Activated T-helper 17 cell treated with anti-CD3 and anti-CD28 coated beads, Interleukin-2, amount 50 U/mL, for 72 hours (primary cell): ENCODE results near the gene DDX31. TPM values are rescaled to one million over a fixed set of nuclear protein-coding genes. Genes with fewer than 3 reads are reported as not detected.
"Not testable (repeated sequence)": the region's sequence is repeated elsewhere in the genome, so short reads cannot be mapped to it uniquely, and the experiment has no call there.

Experiments used
- ATAC-seq: fragments of 150-1000 bp; cut with Tn5 transposase; replicated peaks from 2 replicates; pipeline ENCODE4 v1.10.0; 2021; ENCODE audit warnings: mild to moderate bottlenecking, moderate library complexity
- H3K27ac Mint-ChIP-seq: one replicate; pipeline ENCODE4 v1.8.0; 2022; ENCODE audit warnings: mixed read lengths
- H3K27me3 Mint-ChIP-seq: one replicate; pipeline ENCODE4 v1.8.0; 2022; ENCODE audit warnings: mixed read lengths
- H3K36me3 Mint-ChIP-seq: one replicate; pipeline ENCODE4 v1.8.0; 2022; ENCODE audit warnings: low read depth, mild to moderate bottlenecking, mixed read lengths
- H3K4me1 Mint-ChIP-seq: one replicate; pipeline ENCODE4 v1.8.0; 2022; ENCODE audit warnings: mixed read lengths
- H3K4me3 Mint-ChIP-seq: one replicate; pipeline ENCODE4 v1.8.0; 2022; ENCODE audit warnings: mild to moderate bottlenecking, mixed read lengths
- H3K9me3 Mint-ChIP-seq: one replicate; pipeline ENCODE4 v1.8.0; 2022; ENCODE audit warnings: mixed read lengths
- total RNA-seq, 2 donors: library from RNA; stranded (reverse); gene quantifications; one replicate each; pipeline ENCODE4 v1.2.3, GENCODE V29; 2022

The DDX31 gene
- total RNA-seq: 10 to 100 TPM; 12.7 to 23.0 TPM

DNA sequence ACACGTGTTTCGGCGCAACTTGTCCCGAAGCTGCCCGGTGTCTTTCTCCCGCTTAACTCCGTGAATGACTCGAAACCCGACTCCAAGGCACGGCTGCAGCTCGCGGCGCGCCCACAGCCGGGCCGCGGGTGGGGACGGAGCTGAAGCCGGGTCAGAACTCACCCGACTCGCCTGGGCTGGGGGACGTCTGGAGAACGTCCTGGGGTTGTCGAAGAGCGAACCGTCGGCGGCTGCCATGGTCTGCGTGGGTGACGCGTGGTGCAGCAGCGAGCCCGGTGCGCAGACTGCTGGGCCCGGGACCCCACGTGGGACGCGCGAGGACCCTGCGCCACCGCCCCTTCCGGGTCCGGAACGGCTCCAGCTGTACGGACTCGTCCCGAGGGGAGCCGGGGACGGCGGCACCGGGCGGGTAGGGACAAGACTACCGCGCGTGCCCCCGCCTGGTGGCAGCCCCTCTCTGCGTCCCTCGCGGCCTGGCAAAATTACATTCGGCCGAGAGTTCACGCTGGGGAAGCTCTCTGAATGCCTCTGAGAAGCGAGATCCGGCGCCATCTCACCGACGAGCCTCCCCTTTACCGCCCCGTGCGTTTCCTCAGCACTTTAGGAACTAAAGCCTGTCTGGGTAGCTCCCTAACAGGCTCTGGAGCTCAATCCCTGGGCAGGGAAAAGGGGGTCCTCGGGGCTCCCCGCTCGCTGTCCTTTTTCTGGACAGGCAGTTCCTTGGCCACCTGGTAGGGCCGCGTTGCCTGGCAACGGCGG, at the start of gene DDX31:
DDX31 (minus strand) TSS at position 286 of the 759 bp plus-strand sequence; CDS start at position 237, 49 bp downstream.
- Mint-ChIP-seq H3K4me1 (peaks cover 32% of the 10 kb centered on the region), H3K4me3 (peak within 1 kb of the TSS; percentile 72), H3K36me3 (peaks cover 43% of the 10 kb centered on the region), H3K27ac (peak within 1 kb of the TSS; percentile 76), H3K27me3 (no peaks in the 10 kb centered on the region), H3K9me3 (no peaks in the 10 kb centered on the region)
- ATAC-seq: peak; percentile 89

DNA sequence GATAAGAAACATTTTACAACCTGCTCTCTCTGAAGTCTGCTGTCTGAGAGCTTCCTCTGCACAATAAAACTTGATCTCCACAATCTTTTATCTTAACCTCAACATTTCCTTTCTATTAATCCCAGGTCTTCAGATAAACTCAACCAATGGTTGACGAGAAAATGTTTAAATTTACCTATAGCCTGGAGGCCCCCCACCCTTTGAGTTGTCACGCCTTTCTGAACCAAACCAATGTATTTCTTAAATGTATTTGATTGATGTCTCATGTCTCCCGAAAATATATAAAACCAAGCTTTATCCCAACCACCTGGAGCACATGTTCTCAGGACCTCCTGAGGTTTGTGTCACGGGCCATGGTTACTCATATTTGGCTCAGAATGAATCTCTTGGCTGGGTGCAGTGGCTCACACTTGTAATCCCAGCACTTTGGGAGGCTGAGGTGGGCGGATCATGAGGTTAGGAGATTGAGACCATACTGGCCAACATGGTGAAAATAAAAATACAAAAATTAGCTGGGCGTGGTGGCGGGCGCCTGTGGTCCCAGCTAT, 48.7 kb upstream of the DDX31 start:
- H3K4me3 Mint-ChIP-seq, H3K9me3 Mint-ChIP-seq, H3K4me1 Mint-ChIP-seq, H3K27ac Mint-ChIP-seq, ATAC-seq, H3K36me3 Mint-ChIP-seq: not testable (repeated sequence)
- H3K27me3 Mint-ChIP-seq: peaks cover 24% of the 10 kb centered on the region

DNA sequence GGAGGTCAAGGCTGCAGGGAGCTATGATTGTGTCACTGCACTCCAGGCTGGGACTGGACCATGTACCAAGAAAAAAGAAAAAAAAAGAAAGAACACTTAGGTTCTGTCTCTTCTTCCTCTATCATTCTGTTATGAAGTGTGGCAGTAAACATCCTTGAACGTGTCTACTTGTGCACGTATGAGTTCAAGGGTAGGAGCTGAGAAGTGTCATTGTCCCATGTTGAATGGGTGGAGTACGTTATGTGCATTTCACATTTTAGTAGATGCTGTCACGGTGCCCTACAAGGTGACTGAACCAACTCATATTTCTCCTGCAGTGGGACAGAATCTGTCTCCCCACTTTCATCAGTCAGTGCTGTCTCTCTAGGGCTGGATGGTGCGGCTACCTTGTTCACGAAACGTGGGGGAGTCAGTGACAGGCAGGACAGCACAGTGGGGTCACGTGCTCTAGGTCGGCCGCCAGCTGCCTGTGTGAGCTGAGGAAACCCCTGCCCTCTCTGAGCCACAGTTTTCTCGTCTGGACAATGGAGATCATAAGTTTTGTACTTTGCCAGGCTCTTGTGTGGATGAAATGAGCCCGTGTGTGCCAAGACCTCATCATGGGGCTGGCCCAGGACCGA, 47.7 kb upstream of the DDX31 start:
- no peaks in the 10 kb centered on the region for H3K9me3 Mint-ChIP-seq
- H3K36me3 Mint-ChIP-seq: no peaks in the 10 kb centered on the region
- H3K27me3 Mint-ChIP-seq: peaks cover 22% of the 10 kb centered on the region
- no peak for ATAC-seq
- no peaks in the 10 kb centered on the region for H3K4me1 Mint-ChIP-seq
- no peak overlapping the region for H3K27ac Mint-ChIP-seq
- H3K4me3 Mint-ChIP-seq: no peak overlapping the region

DNA sequence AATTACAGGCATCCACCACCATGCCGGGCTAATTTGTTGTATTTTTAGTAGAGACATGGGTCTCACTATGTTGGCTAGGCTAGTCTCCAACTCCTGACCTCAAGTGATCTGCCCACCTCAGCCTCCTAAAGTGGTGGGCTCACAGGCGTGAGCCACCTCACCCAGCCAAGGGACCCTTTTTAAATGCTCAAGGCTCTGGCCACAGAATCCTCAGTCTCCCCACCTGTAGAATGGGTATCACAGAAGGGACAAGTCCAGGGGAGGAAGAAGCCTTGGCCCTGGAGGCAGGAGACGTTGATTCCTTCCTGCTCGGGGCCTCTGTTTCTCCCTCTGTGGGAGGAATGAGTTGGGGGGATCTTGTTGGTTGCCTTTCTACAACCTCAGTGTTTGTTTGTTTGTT, 46.2 kb upstream of the DDX31 start:
- Mint-ChIP-seq H3K27me3 (peaks cover 22% of the 10 kb centered on the region), H3K9me3 (no peaks in the 10 kb centered on the region), H3K27ac (no peak overlapping the region), H3K36me3 (no peaks in the 10 kb centered on the region), H3K4me1 (no peaks in the 10 kb centered on the region), H3K4me3 (no peak overlapping the region)
- no peak for ATAC-seq

DNA sequence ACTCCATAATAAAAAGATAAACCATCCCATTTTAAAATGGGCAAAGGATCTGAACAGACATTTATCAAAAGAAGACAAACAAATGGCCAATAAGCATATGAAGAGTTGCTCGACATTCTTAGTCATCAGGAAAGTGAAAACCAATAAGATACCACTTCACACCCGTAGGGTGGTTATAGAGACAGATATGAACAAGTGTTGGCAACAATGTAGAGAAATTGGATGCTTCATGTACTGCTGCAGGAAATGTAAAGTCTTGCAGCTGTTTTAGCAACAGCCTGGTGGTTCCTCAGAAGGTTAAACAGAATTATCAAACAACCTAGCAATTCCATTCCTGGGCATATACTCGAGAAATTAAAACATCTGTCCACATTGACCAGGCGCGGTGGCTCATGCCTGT, 43.0 kb upstream of the DDX31 start:
- Mint-ChIP-seq H3K4me3 (no peak overlapping the region), H3K36me3 (no peaks in the 10 kb centered on the region), H3K4me1 (no peaks in the 10 kb centered on the region), H3K9me3 (no peaks in the 10 kb centered on the region), H3K27me3 (peaks cover 13% of the 10 kb centered on the region), H3K27ac (no peak overlapping the region)
- peak; percentile 53 for ATAC-seq

DNA sequence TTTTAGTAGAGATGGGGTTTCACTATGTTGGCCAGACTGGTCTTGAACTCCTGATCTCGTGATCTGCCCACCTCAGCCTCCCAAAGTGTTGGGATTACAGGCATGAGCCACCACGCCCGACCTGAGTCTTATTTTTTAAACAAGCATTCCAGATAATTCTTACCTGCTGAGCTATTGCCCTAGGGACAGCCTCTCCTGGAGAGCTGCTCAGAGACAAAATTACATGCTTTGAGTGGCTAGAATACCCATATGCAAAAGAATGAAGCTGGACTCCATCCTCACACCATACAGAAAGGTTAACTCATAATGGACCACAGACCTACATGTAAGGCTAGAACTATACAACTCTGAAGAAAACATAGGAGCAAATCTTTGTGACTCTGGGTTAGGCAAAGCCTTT, 42.1 kb upstream of the DDX31 start:
- peaks cover 8% of the 10 kb centered on the region for H3K27me3 Mint-ChIP-seq
- H3K4me1 Mint-ChIP-seq: no peaks in the 10 kb centered on the region
- no peaks in the 10 kb centered on the region for H3K36me3 Mint-ChIP-seq
- H3K9me3 Mint-ChIP-seq: no peaks in the 10 kb centered on the region
- H3K27ac Mint-ChIP-seq: no peak overlapping the region
- ATAC-seq: no peak
- no peak overlapping the region for H3K4me3 Mint-ChIP-seq

DNA sequence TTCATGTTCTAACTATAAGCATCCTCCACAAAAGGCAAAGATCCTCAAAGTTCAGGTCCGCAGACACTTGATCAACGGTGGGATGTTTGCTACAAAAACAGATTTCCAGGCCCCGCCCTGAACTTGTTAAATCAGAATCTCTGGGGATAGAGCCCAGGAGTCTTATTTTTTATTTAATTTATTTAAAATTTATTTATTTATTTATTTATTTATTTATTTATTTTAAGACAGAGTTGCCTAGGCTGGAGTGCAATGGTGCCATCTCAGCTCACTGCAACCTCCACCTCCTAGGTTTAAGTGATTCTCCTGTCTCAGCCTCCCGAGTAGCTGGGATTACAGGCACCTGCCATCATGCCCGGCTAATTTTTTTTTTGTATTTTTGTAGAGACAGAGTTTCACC, 41.4 kb upstream of the DDX31 start:
- H3K27ac Mint-ChIP-seq, H3K36me3 Mint-ChIP-seq, ATAC-seq, H3K9me3 Mint-ChIP-seq, H3K4me1 Mint-ChIP-seq, H3K4me3 Mint-ChIP-seq: not testable (repeated sequence)
- H3K27me3 Mint-ChIP-seq: peaks cover 11% of the 10 kb centered on the region

DNA sequence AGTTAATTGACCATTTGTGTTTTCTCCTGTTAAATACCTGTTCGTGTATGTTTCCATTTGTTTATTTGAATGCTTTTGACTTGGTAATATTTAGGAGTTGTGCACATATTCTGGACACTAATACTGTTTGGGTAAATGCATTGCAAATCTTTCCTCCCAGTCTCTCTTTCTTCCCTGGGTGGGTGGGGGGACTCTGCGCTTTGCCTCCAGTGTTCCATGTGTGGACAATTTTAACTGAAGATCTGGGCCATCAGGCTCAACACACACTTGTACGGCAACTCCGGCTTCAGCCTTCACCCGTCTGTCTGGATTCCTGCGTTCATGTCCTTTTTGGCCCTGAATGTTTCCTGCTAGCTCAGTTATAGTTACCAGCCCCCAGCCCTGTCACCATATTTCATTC, 40.5 kb upstream of the DDX31 start:
- Mint-ChIP-seq H3K9me3 (no peaks in the 10 kb centered on the region), H3K36me3 (no peaks in the 10 kb centered on the region), H3K4me3 (no peak overlapping the region), H3K27ac (no peak overlapping the region), H3K27me3 (peaks cover 15% of the 10 kb centered on the region), H3K4me1 (no peaks in the 10 kb centered on the region)
- no peak for ATAC-seq

DNA sequence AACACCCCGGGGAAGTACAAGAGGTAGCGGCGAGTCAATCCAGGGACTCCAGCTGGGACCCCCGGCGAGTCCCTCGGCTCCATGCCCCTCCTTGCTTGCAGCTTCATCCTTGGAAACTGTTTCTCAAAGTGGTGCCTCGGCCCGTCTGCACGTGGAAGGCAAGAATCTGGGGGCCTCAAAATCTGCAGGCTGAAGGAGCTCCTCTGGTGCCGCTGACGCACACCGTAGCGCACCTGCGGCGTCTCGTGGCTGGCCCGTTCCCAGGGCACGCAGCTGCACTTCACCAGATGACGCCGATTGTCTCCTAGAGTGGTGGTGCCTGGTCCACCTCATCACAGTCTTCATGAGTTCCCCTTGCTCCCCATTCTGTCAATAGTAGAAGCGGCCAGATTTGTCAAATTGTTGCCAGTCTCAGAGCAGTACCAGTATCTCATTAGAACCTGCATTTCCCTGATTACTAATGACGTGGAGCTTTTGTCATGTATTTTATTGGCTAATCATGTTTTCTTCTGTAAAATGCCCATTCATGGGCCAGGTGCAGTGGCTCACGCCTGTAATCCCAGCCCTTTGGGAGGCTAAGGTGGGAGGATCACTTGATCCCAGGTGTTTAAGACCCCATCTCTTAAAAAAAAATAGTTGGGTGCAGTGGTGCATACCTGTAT, 39.1 kb upstream of the DDX31 start:
- no peaks in the 10 kb centered on the region for H3K4me1 Mint-ChIP-seq
- peaks cover 15% of the 10 kb centered on the region for H3K27me3 Mint-ChIP-seq
- no peaks in the 10 kb centered on the region for H3K36me3 Mint-ChIP-seq
- H3K27ac Mint-ChIP-seq: no peak overlapping the region
- no peaks in the 10 kb centered on the region for H3K9me3 Mint-ChIP-seq
- H3K4me3 Mint-ChIP-seq: no peak overlapping the region
- ATAC-seq: no peak

DNA sequence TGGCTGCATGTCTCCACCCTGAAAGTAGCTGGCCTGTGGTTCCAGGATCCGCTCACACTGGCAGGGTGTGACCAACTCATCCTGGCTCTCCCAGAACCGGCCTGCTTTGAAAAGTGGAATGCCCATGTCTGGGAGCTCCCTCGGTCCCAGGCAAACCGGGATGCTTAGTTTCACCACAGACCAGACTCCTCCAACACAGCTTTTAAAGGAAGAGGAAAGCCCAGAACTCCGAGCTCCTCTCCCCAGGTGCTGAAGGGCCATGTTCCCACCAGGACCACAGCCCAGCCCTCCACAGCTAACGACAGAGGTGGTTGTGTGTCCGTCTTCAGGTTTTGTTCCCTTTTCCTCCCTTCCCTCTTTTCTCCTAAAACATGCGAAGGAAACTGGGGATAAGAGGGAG, 38.5 kb upstream of the DDX31 start:
- H3K4me3 Mint-ChIP-seq: no peak overlapping the region
- peaks cover 12% of the 10 kb centered on the region for H3K27me3 Mint-ChIP-seq
- ATAC-seq: no peak
- no peak overlapping the region for H3K27ac Mint-ChIP-seq
- no peaks in the 10 kb centered on the region for H3K36me3 Mint-ChIP-seq
- no peaks in the 10 kb centered on the region for H3K9me3 Mint-ChIP-seq
- H3K4me1 Mint-ChIP-seq: no peaks in the 10 kb centered on the region

DNA sequence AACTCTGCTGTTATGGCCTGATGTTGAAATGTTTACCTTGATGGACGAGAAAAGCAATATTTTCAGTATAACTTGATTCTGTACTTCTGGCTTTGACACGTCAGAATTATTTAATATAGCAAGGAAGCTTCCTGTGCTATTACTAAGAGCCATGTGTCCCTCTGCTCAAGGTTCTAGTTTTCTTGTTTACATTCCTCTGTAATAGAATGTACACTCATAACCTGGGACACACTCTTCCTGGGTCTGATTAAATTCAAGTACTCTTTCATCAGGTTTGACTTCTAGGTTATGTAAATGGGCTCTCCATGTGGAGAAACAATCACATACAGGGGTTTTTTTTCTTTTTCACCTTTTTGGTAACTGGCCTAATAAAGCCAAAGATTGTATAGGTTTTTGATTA, 33.6 kb upstream of the DDX31 start:
- H3K4me3 Mint-ChIP-seq: no peak overlapping the region
- no peak overlapping the region for H3K27ac Mint-ChIP-seq
- no peak for ATAC-seq

DNA sequence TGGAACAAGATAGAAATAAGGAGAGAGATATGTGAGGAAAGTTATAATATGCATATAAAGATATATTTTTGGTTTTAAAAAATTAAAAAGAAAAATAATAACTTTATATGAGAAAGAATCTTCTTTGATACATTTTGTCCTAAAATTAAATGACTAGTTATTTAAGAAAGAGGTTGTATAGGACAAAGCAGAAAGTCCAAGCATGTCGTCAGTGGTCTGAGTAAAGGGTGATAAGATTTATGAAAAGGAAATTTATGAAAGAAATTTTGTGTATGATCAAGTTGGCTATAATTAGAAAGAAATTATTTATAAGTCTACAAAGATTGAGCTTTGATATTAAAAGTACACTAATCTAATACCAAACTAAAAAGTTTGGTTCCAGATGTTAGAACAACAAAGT, 32.5 kb upstream of the DDX31 start:
- no peak overlapping the region for H3K27ac Mint-ChIP-seq
- H3K9me3 Mint-ChIP-seq: peaks cover 10% of the 10 kb centered on the region
- H3K36me3 Mint-ChIP-seq: no peaks in the 10 kb centered on the region
- H3K4me3 Mint-ChIP-seq: no peak overlapping the region
- H3K4me1 Mint-ChIP-seq: no peaks in the 10 kb centered on the region
- no peak for ATAC-seq
- H3K27me3 Mint-ChIP-seq: peaks cover 13% of the 10 kb centered on the region

More for the DNA sequence above, 33.6 kb upstream of the DDX31 start:
- Mint-ChIP-seq H3K36me3 (no peaks in the 10 kb centered on the region), H3K9me3 (peaks cover 4% of the 10 kb centered on the region), H3K4me1 (no peaks in the 10 kb centered on the region), H3K27me3 (peaks cover 12% of the 10 kb centered on the region)

DNA sequence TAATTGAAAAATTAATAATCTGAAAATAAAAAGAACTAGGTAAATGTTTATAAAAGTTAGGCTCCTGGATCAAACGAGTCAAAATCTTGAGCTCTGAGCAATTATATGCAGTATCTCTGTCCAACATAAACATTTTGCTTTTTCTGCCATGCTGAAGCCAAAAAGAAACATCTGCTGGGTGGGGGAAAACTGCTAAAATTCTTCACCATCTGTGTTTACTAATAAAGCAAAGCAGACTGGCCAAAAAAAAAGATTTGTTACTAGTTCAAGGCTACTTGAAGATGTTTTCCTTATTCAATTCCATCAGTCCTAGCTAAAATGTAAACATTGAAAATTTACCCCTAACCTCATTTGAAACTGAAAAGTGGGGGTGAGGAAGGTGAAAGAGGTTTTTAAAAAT, 30.2 kb upstream of the DDX31 start:
- peaks cover 4% of the 10 kb centered on the region for H3K27me3 Mint-ChIP-seq
- H3K27ac Mint-ChIP-seq: no peak overlapping the region
- H3K9me3 Mint-ChIP-seq: peaks cover 22% of the 10 kb centered on the region
- no peak overlapping the region for H3K4me3 Mint-ChIP-seq
- no peaks in the 10 kb centered on the region for H3K4me1 Mint-ChIP-seq
- ATAC-seq: no peak
- no peaks in the 10 kb centered on the region for H3K36me3 Mint-ChIP-seq

DNA sequence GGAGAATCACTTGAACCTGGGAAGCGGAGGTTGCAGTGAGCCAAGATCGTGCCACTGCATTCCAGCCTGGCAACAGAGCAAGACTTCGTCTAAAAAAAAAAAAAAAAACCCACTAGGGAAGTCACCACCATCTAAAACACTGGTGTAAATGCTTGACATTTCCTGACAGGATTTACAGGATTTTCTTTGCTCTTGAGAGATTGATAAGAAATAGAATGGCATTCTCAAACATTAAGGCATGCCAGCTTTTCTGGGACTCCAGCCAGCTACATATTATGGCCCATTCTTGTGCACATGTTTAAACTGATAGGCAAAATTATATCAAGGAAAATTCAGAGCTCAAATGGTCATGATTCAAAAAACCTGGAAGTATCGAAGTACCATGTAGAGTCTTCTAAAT, 29.2 kb upstream of the DDX31 start:
- H3K36me3 Mint-ChIP-seq: no peaks in the 10 kb centered on the region
- peaks cover 25% of the 10 kb centered on the region for H3K9me3 Mint-ChIP-seq
- no peak for ATAC-seq
- H3K27ac Mint-ChIP-seq: no peak overlapping the region
- H3K27me3 Mint-ChIP-seq: peaks cover 4% of the 10 kb centered on the region
- no peak overlapping the region for H3K4me3 Mint-ChIP-seq
- no peaks in the 10 kb centered on the region for H3K4me1 Mint-ChIP-seq

DNA sequence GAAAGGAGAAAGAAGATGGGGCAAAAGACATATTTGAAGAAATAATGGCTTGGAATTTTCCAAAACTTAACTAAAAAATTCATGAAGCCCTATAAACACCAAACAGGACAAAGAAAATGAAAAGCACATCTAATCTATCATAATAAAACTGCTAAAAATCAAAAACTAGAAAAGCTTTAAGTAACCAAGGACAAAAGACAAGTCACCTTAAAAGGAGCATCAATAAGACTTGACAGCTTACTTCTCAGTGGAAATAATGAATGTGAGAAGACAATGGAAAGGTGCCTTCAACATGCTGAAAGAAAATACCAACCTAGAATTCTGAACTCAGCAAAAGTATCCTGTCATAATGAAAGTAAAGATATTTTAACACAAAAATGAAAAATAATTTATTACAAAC, 27.4 kb upstream of the DDX31 start:
- H3K9me3 Mint-ChIP-seq: peaks cover 25% of the 10 kb centered on the region
- H3K4me1 Mint-ChIP-seq: no peaks in the 10 kb centered on the region
- H3K27me3 Mint-ChIP-seq: peaks cover 4% of the 10 kb centered on the region
- H3K36me3 Mint-ChIP-seq: peaks cover 6% of the 10 kb centered on the region
- ATAC-seq: no peak
- H3K4me3 Mint-ChIP-seq: no peak overlapping the region
- H3K27ac Mint-ChIP-seq: no peak overlapping the region
